Liver (tissue), 9 donors: ENCODE results near the gene ALCAM. TPM values are rescaled to one million over a fixed set of nuclear protein-coding genes. Genes with fewer than 3 reads are reported as not detected.

Source experiments
- DNase-seq: peaks from one replicate; pipeline ENCODE4 v3.0.0-alpha.2; 2017; ENCODE audit warnings: low spot score
- H3K27ac ChIP-seq, 2 donors: one replicate each; pipeline ENCODE4 v1.7.0; 2013; ENCODE audit warnings: inconsistent platforms in 2 of 2, low read length in 2 of 2, control low read depth in 1 of 2, low read depth in 1 of 2, mild to moderate bottlenecking in 1 of 2
- H3K27me3 ChIP-seq, 4 donors: one replicate each; pipeline versions ENCODE4 v1.6.1 to v1.7.0; 2013; ENCODE audit warnings: low read length in 3 of 4, inconsistent platforms in 1 of 4, mild to moderate bottlenecking in 1 of 4, moderate library complexity in 1 of 4; ENCODE audit not compliant: control insufficient read depth in 4 of 4, insufficient read depth in 4 of 4
- H3K36me3 ChIP-seq, 4 donors: one replicate each; pipeline versions ENCODE4 v1.6.1 to v1.7.0; 2013; ENCODE audit warnings: low read length in 3 of 4, mild to moderate bottlenecking in 3 of 4, low read depth in 1 of 4, moderate library complexity in 1 of 4; ENCODE audit not compliant: control insufficient read depth in 4 of 4, insufficient read depth in 3 of 4
- H3K4me1 ChIP-seq, 4 donors: one replicate each; pipeline versions ENCODE4 v1.6.1 to v1.7.0; 2013; ENCODE audit warnings: low read length in 3 of 4, mild to moderate bottlenecking in 3 of 4, moderate library complexity in 1 of 4; ENCODE audit not compliant: control insufficient read depth in 4 of 4, insufficient read depth in 4 of 4
- H3K4me3 ChIP-seq, 3 donors: one replicate each; pipeline versions ENCODE4 v1.6.1 to v1.7.0; 2013; ENCODE audit warnings: low read length in 3 of 3, control low read depth in 1 of 3, low read depth in 1 of 3, mild to moderate bottlenecking in 1 of 3
- H3K9ac ChIP-seq, 2 donors: one replicate each; pipeline ENCODE4 v1.7.0; 2013; ENCODE audit warnings: low read length in 2 of 2, mild to moderate bottlenecking in 2 of 2, moderate library complexity in 2 of 2, control low read depth in 1 of 2, low read depth in 1 of 2
- H3K9me3 ChIP-seq, 4 donors: one replicate each; pipeline versions ENCODE4 v1.6.1 to v1.7.0; 2013; ENCODE audit warnings: low read length in 3 of 4; ENCODE audit not compliant: control insufficient read depth in 4 of 4
- ATF3 ChIP-seq: IDR thresholded peaks from 2 replicates; pipeline ENCODE4 v1.6.1; 2016; ENCODE audit warnings: antibody characterized with exemption
- CTCF ChIP-seq: fragments of 150-350 bp; IDR thresholded peaks from 2 replicates; pipeline ENCODE4 v1.5.1; 2017; ENCODE audit warnings: improper control_type of control experiment, low read depth, low read length; ENCODE audit not compliant: missing input control
- EGR1 ChIP-seq, 2 donors: IDR thresholded peaks; 2 replicates each; pipeline ENCODE4 v1.6.1; 2016 to 2018; ENCODE audit warnings: antibody characterized with exemption in 2 of 2, low read depth in 2 of 2
- FOXA1 ChIP-seq: IDR thresholded peaks from 2 replicates; pipeline ENCODE4 v1.6.1; 2016; ENCODE audit warnings: antibody characterized with exemption
- FOXA2 ChIP-seq: IDR thresholded peaks from 2 replicates; pipeline ENCODE4 v1.6.1; 2016; ENCODE audit warnings: antibody characterized with exemption
- GABPA ChIP-seq, 2 donors: IDR thresholded peaks in 1 of 2; conservative IDR thresholded peaks in 1 of 2; 2 replicates each; pipeline ENCODE4 v1.6.1; 2016; ENCODE audit warnings: antibody characterized with exemption in 2 of 2, mild to moderate bottlenecking in 1 of 2, moderate library complexity in 1 of 2
- HNF4A ChIP-seq, 2 donors: conservative IDR thresholded peaks; 2 replicates each; pipeline ENCODE4 v1.6.1; 2016; ENCODE audit warnings: antibody characterized with exemption in 2 of 2, mild to moderate bottlenecking in 2 of 2
- HNF4G ChIP-seq: IDR thresholded peaks from 2 replicates; pipeline ENCODE4 v1.6.1; 2016; ENCODE audit warnings: antibody characterized with exemption
- NR2F2 ChIP-seq: IDR thresholded peaks from 2 replicates; pipeline ENCODE4 v1.6.1; 2016; ENCODE audit warnings: antibody characterized with exemption
- REST ChIP-seq: IDR thresholded peaks from 2 replicates; pipeline ENCODE4 v1.6.1; 2016; ENCODE audit warnings: antibody characterized with exemption, mild to moderate bottlenecking
- RXRA ChIP-seq, 2 donors: IDR thresholded peaks; 2 replicates each; pipeline ENCODE4 v1.6.1; 2017 to 2018; ENCODE audit warnings: antibody characterized with exemption in 2 of 2, mild to moderate bottlenecking in 1 of 2
- SP1 ChIP-seq: IDR thresholded peaks from 2 replicates; pipeline ENCODE4 v1.6.1; 2018; ENCODE audit warnings: antibody characterized with exemption, mild to moderate bottlenecking
- TAF1 ChIP-seq: conservative IDR thresholded peaks from 2 replicates; pipeline ENCODE4 v1.6.1; 2016; ENCODE audit warnings: antibody characterized with exemption, mild to moderate bottlenecking
- YY1 ChIP-seq: IDR thresholded peaks from 2 replicates; pipeline ENCODE4 v1.6.1; 2016; ENCODE audit warnings: antibody characterized with exemption, mild to moderate bottlenecking
- ZBTB33 ChIP-seq: IDR thresholded peaks from 2 replicates; pipeline ENCODE4 v1.6.1; 2016; ENCODE audit warnings: antibody characterized with exemption
- WGBS: extraction: QIAGEN DNeasy Blood & Tissue Kit; methylation state at CpG from one replicate; pipeline ENCODE4 v1.1.7; 2013; 5-methylcytosine and 5-hydroxymethylcytosine counted together
- polyA plus RNA-seq, 2 donors: library from polyadenylated mRNA; stranded (reverse) in 1 of 2; unstranded in 1 of 2; fragments of 200-250 nt in 1 of 2; fragments of >200 nt in 1 of 2; fragmentation: Nextera tagmentation in 1 of 2; extraction: Ambion mirVana in 1 of 2; gene quantifications; one replicate each; pipeline versions ENCODE4 v1.2.1 to v1.2.3, GENCODE V29; 2013 to 2015
- total RNA-seq, 2 donors: library from RNA; depleted of rRNA; stranded (reverse); fragments of >200 nt; gene quantifications; one replicate each; pipeline ENCODE4 v1.2.3, GENCODE V29; 2014
- donor health status: healthy.
- donor health status: healthy.
- donor health status: healthy.
- donor health status: healthy.
- donor health status: healthy.

ALCAM gene
- total and polyA plus RNA-seq, 4 donors: 14.2 to 62.0 (median 32.3) TPM

- WGBS: 79% methylated on average over 1 of the region's 1 CpG
- H3K9ac ChIP-seq: no peak overlapping the region
- TF ChIP-seq CTCF (no peak), GABPA (IDR thresholded peaks at IDR 0.05 in 1 of 2, conservative IDR thresholded peaks at IDR 0.05 in 1 of 2) (no peak), ATF3 (no peak), YY1 (no peak), TAF1 (no peak), HNF4G (no peak), FOXA2 (no peak), EGR1 (IDR thresholded peaks at IDR 0.05; ENCODE audit: low read depth in 2 of 2) (no peak), HNF4A (conservative IDR thresholded peaks at IDR 0.05) (no peak), NR2F2 (no peak), ZBTB33 (no peak), RXRA (IDR thresholded peaks at IDR 0.05) (no peak), REST (no peak), FOXA1 (no peak)
- H3K27ac ChIP-seq: no peak overlapping the region
- H3K27me3 ChIP-seq: no peaks in the 10 kb centered on the region
- no peaks in the 10 kb centered on the region for H3K4me1 ChIP-seq
- H3K9me3 ChIP-seq: no peaks in the 10 kb centered on the region
- no peak for DNase-seq
- H3K4me3 ChIP-seq: no peak overlapping the region
- H3K36me3 ChIP-seq: no peaks in the 10 kb centered on the region
Observed at GRCh38 chr3:105334138-105334882, 32.4 kb upstream of the ALCAM start.

GRCh38 chr3:105339946-105340345 is 26.8 kb upstream of the ALCAM start:
- WGBS: 68% methylated on average over 1 of the region's 1 CpG
- DNase-seq: no peak
- Histone ChIP-seq H3K9me3 (no peaks in the 10 kb centered on the region), H3K27me3 (no peaks in the 10 kb centered on the region), H3K9ac (no peak overlapping the region), H3K4me3 (no peak overlapping the region), H3K27ac (no peak overlapping the region), H3K4me1 (no peaks in the 10 kb centered on the region), H3K36me3 (no peaks in the 10 kb centered on the region)
- TF ChIP-seq HNF4A (conservative IDR thresholded peaks at IDR 0.05) (no peak), CTCF (no peak), SP1 (no peak), REST (no peak), RXRA (IDR thresholded peaks at IDR 0.05) (no peak), HNF4G (no peak)
